ENCODE data around the gene PAQR9. TPM values are rescaled to one million over a fixed set of nuclear protein-coding genes. Genes with fewer than 3 reads are reported as not detected.

Gene PAQR9
- total and polyA plus RNA-seq, 2 donors (not counting 3 experiments of a cell fraction or from before 2014, with no cell fraction given): not detected

DNA sequence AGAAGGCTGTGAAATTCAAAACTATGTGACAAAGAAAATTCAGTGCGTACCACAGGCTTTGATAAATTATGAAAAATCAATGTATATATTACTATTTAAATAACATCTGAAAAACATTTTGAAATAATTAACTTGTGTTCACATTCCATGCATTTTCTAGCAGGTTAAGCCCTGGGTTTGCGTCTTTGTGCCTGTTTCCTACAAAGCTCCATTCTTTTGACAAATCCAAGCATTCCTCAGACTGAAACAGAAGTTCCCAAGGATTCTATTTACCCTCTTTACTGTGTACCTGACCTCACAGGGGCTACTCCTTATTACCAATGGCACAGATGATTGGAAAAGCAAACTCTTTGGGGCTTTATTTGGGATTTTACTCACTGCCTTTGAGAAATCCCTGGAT is 1.9 kb downstream of the PAQR9 start:
- FAIRE-seq (no peak), DNase-seq (ENCODE audit: low read depth, low spot score) (no peak)
- intact Hi-C loops (cut with micrococcal nuclease): loop anchor here (5.0 kb wide), 1 partner anchor 74 kb away; the partner anchor contains the start of gene PCOLCE2
- POLR2A ChIA-PET: no interaction called here
- Histone ChIP-seq H3K27me3 (ENCODE audit: control insufficient read depth in 2 of 2, insufficient read depth in 2 of 2, low read length in 2 of 2) (peaks cover 61 to 94% of the 10 kb centered on the region in 2 experiments), H3K27ac (ENCODE audit: insufficient read depth, low read depth, low read length) (no peak overlapping the region), H3K9me3 (replicated peaks; ENCODE audit: control insufficient read depth, insufficient read depth, low read length) (no peaks in the 10 kb centered on the region), H3K79me2 (ENCODE audit: control insufficient read depth, insufficient read depth, low read length) (no peaks in the 10 kb centered on the region), H3K36me3 (ENCODE audit: control insufficient read depth in 2 of 2, extremely low read depth in 1 of 2, insufficient read depth in 2 of 2, low read length in 2 of 2) (no peaks in the 10 kb centered on the region), H3K9me1 (replicated peaks; ENCODE audit: control insufficient read depth, extremely low read depth, insufficient read depth, low read length) (no peaks in the 10 kb centered on the region), H2AFZ (ENCODE audit: low read depth, low read length) (no peak overlapping the region), H3K4me1 (ENCODE audit: control insufficient read depth, extremely low read depth, insufficient read depth, low read length) (no peaks in the 10 kb centered on the region), H4K20me1 (replicated peaks; ENCODE audit: control insufficient read depth, extremely low read depth, insufficient read depth, low read length) (peaks cover 2% of the 10 kb centered on the region), H3K4me3 (replicated peaks in 1 of 3; ENCODE audit: insufficient read depth in 1 of 3, low read depth in 1 of 3, low read length in 3 of 3) (no peak overlapping the region), H3K4me2 (ENCODE audit: insufficient read depth, low read length) (no peak overlapping the region), H3K9ac (replicated peaks; ENCODE audit: extremely low read depth, insufficient read depth, low read length) (no peak overlapping the region)
- CTCF ChIA-PET: interaction anchor here (0.8 to 1.4 kb wide), 2 partner anchors 33 to 59 kb away, joined by 3 read pairs; no protein-coding TSS in a partner anchor
- TF ChIP-seq FOS (IDR thresholded peaks at IDR 0.05; ENCODE audit: borderline replicate concordance, insufficient read depth, low read length) (no peak), POLR2AphosphoS5 (IDR thresholded peaks at IDR 0.05; ENCODE audit: insufficient read depth, low read depth, low read length) (no peak), GATA2 (IDR thresholded peaks at IDR 0.05; ENCODE audit: insufficient read depth, insufficient read length, low read depth, low read length) (no peak), JUN (IDR thresholded peaks at IDR 0.05; ENCODE audit: borderline replicate concordance, insufficient read depth, insufficient read length, low read depth) (no peak), EZH2 (IDR thresholded peaks at IDR 0.05; ENCODE audit: borderline replicate concordance, low read depth, low read length, severe bottlenecking) (no peak), POLR2A (IDR thresholded peaks at IDR 0.05; ENCODE audit: low read depth, low read length) (no peak), MYC (IDR thresholded peaks at IDR 0.05; ENCODE audit: low read depth, low read length) (no peak)
- TF ChIP-seq, protein P1, sequence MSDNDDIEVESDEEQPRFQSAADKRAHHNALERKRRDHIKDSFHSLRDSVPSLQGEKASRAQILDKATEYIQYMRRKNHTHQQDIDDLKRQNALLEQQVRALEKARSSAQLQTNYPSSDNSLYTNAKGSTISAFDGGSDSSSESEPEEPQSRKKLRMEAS (IDR thresholded peaks at IDR 0.05; ENCODE audit: insufficient read depth, insufficient read length): no peak
- TF ChIP-seq, protein P2, sequence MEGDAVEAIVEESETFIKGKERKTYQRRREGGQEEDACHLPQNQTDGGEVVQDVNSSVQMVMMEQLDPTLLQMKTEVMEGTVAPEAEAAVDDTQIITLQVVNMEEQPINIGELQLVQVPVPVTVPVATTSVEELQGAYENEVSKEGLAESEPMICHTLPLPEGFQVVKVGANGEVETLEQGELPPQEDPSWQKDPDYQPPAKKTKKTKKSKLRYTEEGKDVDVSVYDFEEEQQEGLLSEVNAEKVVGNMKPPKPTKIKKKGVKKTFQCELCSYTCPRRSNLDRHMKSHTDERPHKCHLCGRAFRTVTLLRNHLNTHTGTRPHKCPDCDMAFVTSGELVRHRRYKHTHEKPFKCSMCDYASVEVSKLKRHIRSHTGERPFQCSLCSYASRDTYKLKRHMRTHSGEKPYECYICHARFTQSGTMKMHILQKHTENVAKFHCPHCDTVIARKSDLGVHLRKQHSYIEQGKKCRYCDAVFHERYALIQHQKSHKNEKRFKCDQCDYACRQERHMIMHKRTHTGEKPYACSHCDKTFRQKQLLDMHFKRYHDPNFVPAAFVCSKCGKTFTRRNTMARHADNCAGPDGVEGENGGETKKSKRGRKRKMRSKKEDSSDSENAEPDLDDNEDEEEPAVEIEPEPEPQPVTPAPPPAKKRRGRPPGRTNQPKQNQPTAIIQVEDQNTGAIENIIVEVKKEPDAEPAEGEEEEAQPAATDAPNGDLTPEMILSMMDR (IDR thresholded peaks at IDR 0.05; ENCODE audit: extremely low read depth in 1 of 2, insufficient read depth in 1 of 2, low read depth in 1 of 2, low read length in 2 of 2): no peak
- dilution Hi-C loops (cut with MboI; ENCODE audit: extremely low pct_ligation_motif_present, low sequenced_read_pairs): no loop called here
- BruUV-seq (replicated peaks): no TSS peak

Measured in endothelial cell of umbilical vein (primary cell).